ENCODE measurements around the gene NKG7.

NKG7 gene

GRCh38 chr19:51357952-51358351 is 14.5 kb downstream of the NKG7 start:
- DNase-seq, result no peak

- DNase-seq, result no peak
Measured at GRCh38 chr19:51356159-51356801, 16.2 kb downstream of the NKG7 start.

GRCh38 chr19:51354742-51355148 is 17.7 kb downstream of the NKG7 start:
- DNase-seq, result no peak

GRCh38 chr19:51354103-51354741 is 18.2 kb downstream of the NKG7 start:
- DNase-seq, result no peak

GRCh38 chr19:51352783-51353360 is 19.6 kb downstream of the NKG7 start:
- DNase-seq, result no peak

- DNase-seq, result no peak
Measured at GRCh38 chr19:51351266-51351990, 21.0 kb downstream of the NKG7 start.

- DNase-seq, result no peak
Measured at GRCh38 chr19:51347209-51347928, 25.1 kb downstream of the NKG7 start.

GRCh38 chr19:51346742-51347141 is 25.7 kb downstream of the NKG7 start:
- no peak for DNase-seq

GRCh38 chr19:51345076-51345620 is 27.3 kb downstream of the NKG7 start:
- no peak for DNase-seq

GRCh38 chr19:51342631-51343569 is 29.6 kb downstream of the NKG7 start:
- no peak for DNase-seq

- DNase-seq, result no peak
Measured at GRCh38 chr19:51341976-51342580, 30.4 kb downstream of the NKG7 start, which contains the start of gene VSIG10L. Gene VSIG10L, minus strand, starts transcription at chr19:51342139. Its CDS starts 15 bp downstream, at chr19:51342124.

- DNase-seq, result no peak
Measured at GRCh38 chr19:51341066-51341465, 31.4 kb downstream of the NKG7 start.

- DNase-seq, result peak; percentile 97
Measured at GRCh38 chr19:51339687-51340656, 32.5 kb downstream of the NKG7 start.

GRCh38 chr19:51339313-51339686 is 33.2 kb downstream of the NKG7 start:
- DNase-seq, result no peak

- peak; percentile 80 for DNase-seq
Measured at GRCh38 chr19:51338563-51339312, 33.7 kb downstream of the NKG7 start.

GRCh38 chr19:51337861-51338562 is 34.4 kb downstream of the NKG7 start:
- no peak for DNase-seq

GRCh38 chr19:51337141-51337860 is 35.2 kb downstream of the NKG7 start:
- DNase-seq, result no peak
